ENCODE data around the gene SUN2.

SUN2 gene

DNA sequence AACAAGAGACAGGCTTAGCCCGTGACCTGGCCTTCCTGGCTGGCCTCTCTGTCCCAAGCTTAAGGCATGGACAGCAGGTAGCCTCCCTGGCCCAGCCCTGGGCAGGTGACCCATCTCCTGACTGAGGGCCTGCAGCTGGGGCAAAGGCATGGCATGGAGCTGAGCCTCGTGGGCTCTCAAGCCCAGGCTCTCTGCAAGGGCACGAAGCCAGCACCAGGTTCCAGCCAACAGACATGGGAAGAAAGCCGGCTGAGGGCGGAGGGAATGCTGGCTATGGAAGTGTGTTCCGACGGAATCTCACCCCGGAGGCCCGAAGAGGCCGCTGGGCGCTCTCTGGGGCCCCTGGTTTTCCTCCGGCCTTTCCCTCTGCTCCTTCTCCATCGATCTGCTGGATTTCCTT is 25.2 kb upstream of the SUN2 start:
- no peak for DNase-seq (ENCODE audit: low read depth, low spot score)

DNA sequence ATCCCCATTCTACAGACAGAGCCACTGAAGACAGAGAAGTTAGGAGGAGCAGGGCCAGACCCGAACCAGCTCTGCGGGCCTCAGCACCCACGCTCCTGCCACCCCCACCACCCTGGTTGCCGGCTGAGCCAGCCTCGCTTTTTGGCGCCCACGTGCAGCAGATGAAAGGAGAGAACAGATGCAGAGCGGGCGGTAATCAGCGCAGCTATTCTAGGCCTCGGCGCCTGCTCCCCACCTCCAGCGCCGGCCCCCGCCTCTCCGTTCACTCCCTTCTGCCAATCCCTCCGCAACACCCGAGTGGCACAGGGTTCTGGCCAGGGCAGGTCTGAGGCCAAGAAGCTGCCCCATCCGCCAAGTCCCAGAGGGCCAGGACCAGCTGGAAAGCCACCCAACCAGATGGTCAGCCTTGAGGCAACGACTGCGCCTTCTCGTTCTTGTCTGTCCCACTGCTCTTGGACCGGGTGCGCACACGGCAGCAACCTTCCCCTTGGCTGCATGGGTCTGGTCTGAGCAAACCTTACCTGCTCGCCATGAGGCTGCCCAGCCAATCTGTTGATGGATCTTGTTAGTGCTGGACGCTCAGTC is 21.4 kb upstream of the SUN2 start:
- DNase-seq (ENCODE audit: low read depth, low spot score), result no peak

DNA sequence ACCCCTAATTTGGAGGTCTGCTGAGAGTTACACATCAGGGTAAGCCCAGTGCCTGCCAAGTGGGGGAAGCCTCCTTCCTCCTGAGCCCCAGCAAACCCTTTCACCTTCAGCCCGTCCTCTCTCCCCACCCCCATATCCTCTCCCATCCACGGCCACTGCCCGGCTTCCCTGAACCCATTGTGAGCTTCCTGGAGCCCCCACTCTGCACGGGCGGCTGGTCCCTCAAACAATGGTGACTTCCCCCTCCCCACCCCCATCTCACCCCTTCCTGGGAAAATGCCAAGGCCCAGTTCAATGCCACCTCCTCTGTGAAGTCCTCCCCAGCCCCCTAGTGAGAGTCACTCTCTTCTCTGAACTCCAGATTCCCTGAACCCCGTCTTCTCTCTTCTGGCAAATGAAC is 20.3 kb upstream of the SUN2 start:
- DNase-seq (ENCODE audit: low read depth, low spot score), result no peak

DNA sequence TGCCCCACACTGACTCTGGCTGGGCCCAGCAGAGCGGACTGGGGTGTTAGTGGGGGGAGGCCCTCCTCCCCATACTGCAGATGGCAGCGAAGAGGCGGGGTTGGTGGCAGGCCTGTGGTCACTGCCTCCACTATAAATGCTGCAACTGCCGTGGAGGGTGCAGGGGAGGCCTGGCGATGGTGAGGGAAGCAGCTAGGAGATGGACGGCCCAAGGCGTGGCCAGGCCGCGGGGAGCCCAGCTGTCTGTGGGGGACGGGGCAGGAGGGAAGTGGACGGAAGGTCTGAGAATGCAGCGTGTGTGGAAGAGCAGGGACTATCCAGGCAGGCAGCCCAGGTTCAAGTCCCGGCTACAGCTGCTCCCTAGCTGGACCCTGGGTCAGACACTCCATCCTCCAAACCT is 19.9 kb upstream of the SUN2 start:
- DNase-seq (ENCODE audit: low read depth, low spot score), result no peak

DNA sequence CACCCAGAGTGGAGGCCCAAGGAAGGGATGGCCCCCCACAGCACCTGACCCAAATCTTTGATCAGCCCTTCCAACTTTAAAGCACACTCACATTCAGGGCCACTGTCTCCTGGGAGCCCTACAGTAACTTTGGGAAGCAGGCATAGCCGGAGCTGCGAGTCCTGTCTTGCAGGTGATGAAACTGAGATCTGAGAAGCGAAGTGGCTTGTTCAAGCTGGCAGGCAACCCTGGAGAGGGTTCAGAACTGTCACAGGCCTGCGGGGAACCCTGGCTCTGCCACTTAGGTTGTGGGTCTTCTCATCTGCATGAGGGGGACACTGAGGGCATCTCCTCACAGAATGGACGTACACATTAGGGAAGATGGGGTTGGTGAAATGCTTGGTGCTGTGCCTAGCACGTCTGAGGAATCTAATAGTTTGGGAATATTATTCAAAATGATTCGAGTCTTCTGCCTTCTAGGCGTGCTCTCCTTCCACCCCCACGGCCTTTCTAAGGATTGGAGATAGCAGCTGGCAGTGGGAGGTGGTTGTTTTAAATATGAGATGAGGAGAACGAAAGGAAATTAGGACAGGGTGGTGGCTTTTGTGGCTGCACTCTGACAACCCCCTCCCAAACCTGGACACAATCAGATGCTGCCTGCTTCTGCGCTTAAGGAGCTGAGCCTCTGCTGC is 18.8 kb upstream of the SUN2 start:
- no peak for DNase-seq (ENCODE audit: low read depth, low spot score)

DNA sequence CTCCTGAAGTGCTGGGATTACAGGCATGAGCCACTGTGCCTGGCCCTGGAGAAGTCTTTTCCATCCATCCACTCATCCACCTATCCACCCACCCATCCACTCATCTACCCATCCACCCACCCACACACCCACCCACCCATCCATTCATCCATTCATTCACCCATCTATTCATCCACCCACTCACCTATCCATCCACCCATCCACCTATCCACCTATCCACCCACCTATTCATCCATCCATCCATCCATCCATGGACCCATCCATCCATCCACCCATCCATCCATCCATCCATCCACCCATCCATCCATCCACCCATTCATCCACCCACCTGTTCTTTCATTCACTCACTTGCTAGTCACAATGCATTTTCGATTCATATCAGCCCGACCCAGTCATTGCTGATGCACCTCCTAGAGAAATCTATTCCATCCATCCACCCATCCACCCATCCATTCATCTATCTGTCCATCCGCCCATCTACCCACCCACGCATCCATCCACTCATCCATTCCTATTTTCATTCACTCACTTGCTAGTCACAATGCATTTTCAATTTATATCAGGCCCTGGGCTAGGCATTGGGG is 17.7 kb upstream of the SUN2 start:
- no peak for DNase-seq (ENCODE audit: low read depth, low spot score)

DNA sequence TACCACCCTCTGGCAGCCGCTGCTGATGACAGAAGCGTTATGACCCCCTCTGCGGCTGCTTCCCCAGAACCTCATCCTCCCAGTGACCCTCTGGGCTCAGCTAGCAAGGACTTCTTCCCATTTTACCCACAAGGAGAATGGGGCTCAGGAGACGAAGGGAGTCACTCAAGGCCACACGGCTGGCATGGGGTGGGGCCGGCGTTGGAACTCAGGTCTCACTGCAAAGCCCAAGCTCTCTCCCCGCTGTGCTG is 16.8 kb upstream of the SUN2 start:
- DNase-seq (ENCODE audit: low read depth, low spot score), result no peak

DNA sequence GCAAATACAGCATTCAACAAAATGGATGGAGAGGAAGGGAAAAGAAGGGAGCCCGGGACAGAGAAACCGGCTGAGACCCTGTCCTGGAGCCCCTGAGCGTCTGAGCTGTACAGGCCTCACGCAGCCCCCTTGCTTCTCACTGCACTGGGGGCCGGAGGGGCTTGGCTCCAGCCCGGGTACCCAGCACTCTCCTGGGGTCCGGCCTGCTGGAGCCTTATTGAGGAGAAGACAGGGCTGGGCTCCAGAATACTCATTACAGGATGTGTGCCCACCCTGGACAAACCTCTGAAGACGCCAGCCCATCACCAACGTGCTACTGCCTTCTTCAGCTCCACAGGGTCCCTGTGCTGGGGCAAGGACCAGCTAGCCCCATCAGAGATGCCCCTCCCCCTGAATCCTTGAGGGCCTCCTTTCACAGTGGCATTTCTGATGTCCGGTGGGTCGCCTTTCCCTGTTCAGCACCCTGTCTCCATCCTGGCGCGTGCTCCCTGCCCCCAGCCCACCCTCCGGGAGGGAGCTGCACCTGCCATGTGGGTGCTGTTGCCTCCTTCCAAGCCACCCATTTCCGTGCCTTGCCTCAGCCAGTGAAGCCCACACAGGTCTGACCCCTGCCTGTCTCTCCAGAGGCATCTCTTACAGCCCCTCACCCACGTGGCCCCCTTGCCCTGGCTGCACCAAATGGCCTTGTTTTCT is 14.6 kb upstream of the SUN2 start:
- no peak for DNase-seq (ENCODE audit: low read depth, low spot score)

DNA sequence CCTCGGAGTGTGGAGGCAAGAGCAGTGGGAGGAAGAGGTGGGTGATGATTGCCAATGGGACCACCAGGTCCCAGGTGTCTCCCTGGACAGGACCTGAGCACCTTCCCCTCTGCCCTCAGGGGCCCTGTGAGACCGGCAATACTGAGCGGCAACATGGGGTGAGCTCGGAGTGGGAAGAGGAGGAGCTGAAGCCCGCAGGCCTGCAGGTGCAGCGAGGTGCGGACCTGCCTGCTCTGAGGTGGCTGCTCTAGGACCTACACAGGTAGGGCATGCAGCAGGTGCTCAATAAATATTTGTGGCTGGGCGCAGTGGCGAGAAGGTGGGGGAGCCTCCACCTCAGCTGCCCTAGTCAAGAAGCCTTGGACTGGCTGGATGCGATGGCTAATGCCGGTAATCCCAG is 12.2 kb upstream of the SUN2 start:
- no peak for DNase-seq (ENCODE audit: low read depth, low spot score)

DNA sequence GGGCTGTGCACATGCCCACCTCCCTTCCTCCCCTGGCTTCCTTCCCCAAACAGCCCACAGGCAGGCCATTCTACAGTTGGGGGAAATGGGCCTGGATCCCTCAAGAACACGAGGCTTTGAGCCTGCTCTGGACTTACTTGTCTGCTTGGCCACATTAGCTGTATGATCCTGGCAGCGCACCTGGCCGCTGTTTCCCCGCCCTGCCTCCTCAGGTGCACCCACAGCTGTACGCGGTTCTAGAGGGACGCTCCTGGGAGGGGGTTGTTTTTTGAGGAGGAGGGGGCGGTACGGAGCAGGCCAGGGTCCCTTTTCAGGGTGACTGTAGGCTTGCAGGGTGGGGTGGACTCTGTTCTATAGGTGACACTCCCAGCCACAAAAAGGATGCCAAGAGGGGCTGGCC is 11.5 kb upstream of the SUN2 start:
- no peak for DNase-seq (ENCODE audit: low read depth, low spot score)

DNA sequence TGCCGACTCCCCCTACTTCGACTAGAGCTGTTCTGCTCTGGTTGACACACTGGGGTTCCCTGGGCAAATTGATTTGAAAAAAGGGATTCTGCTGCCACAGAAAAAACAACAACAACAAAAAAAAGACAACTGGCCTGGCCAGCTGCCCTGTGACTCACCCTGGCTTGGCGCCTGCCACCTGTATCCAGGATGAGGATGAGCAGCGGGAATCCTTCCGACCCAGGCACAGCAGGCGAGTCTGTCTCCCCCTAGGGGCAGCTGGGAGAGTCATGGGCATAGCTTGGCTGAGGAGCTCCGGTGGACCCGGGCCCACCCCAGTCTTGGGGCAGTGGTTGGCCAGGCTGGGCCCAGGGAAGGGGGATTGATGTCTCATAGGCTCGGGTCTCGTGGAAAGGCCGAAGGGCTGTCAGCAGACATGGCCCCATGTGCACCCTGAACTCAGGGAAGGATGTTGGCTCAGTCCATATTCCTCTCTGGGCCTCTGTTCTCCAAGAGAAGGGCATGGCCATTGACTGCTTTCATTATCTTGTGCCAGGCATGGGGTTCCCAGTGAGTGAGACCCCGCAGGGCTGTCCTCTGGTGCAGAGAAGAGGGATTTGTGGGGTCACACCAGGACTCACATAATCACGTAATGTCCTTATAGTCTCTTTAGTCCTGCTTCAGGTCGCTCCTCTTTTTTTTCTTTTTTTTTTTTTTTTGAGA is 10.4 kb upstream of the SUN2 start:
- peak; percentile 67 for DNase-seq (ENCODE audit: low read depth, low spot score)

DNA sequence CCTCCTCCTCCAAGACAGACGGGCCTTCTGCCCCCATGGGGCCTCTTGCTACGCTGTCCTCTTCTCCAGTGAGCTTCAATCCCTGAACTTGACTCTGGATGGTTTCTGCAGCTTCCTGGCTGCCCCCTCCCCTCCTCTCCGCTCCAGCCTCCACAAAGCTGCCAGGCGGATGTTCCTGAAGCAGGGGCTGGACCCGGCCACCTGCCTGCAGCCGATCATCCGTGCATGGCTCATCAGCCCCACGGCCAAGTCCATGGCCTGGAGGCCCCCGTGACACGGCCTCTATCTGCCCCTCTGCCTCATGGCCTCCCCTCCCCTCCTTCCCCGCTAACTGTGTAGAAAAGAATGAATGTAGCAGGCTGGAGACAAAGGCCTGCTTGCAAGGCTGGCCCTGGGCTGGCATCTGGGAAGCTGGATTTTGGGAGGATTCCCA is 6.8 kb upstream of the SUN2 start:
- DNase-seq (ENCODE audit: low read depth, low spot score), result no peak

DNA sequence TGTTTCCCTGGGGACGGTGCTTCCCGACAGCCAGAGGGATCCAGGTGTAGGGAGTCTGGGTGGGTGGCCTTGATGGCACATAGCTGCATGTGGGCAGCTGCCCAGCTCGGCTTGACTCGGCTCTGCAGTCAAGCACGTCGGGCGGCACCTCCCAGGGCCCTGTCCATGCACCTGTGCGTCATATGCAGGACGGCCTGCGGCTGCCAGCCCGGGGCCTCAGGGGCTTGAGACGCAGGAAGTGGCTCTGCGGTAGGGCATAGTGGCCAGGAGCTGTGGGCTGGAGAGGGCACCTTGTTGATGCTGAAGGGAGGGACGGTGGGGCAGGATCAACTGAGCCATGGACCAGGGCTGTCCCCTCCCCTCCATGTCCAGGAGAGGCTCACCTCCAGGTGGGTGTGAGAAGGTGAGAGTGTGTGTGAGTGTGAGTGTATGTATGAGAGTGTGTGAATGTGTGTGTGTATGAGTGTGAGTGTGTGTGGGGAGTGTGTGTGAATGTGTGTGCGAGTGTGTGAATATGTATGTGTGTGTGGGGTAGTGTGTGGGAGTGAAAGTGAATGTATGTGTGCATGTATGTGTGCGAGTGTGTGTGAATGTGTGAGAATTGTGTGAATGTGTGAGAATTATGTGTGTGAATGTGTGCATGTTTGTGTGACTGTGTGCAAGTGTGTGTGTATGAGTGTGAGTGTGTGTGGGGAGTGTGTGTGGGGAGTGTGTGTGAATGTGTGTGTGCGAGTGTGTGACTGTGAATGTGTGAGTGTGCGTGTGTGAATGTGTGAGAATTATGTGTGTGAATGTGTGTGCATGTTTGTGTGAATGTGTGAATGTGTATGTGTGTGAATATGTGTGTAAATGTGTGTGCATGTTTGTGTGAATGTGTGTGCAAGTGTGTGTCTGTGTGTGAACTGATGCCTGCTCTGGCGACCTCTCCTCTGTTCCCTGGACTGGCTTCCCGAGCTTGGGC is 5.7 kb upstream of the SUN2 start:
- DNase-seq (ENCODE audit: low read depth, low spot score), result no peak

DNA sequence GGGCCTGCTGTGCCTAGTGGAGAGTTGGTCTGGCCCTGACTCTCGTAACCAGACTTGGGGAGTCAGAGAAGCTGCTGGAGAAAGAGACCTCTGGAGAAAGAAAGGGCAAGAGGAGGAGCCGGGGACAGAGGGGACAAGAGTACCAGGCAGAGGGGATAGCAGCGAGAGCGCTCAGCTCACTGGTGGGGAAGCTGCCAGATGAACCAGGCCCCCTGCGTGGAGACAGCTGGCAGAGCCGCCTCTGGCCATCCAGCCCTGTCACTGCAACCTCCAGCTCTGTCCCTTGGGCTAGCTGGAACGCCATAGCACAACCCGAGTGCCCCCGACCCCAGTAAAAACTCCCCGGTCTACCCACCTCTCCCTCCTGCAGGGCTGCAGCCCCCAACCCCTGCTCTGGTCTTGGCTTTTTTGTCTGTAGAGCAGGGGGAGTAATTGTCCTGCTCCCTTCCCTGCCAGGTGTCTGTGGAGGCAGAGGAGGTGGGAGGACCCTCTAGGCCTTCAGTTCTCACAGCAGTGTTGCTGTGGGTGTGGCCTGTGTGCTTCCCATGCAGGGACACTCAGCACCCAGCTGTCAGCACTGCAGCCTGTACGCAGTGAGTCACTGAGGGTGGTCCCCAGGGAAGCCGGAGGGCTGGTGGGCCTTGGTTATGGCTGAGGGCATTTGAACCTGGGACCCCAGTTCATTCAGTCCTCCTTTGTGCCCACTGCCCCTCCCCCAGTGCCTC is 4.8 kb upstream of the SUN2 start:
- no peak for DNase-seq (ENCODE audit: low read depth, low spot score)

DNA sequence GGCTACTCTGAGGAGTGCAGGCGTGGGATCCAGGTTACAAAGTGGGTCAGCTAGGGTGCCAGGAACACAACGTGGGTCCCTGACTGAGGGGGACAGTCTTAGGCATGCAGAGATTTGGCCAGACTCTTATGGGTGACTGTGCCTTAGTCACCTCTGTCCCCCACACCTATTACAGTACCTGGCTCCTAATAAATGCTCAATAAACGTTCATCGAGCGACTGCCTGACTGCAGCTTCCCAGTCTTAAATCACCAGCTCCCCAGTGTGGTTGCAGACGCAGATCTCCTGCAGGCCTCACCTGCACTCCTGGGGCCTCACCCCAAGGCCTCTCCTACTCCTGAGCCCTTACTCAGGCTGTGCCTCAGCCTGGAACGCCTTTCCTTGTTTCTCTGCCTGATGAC is 3.2 kb upstream of the SUN2 start:
- DNase-seq (ENCODE audit: low read depth, low spot score), result no peak

DNA sequence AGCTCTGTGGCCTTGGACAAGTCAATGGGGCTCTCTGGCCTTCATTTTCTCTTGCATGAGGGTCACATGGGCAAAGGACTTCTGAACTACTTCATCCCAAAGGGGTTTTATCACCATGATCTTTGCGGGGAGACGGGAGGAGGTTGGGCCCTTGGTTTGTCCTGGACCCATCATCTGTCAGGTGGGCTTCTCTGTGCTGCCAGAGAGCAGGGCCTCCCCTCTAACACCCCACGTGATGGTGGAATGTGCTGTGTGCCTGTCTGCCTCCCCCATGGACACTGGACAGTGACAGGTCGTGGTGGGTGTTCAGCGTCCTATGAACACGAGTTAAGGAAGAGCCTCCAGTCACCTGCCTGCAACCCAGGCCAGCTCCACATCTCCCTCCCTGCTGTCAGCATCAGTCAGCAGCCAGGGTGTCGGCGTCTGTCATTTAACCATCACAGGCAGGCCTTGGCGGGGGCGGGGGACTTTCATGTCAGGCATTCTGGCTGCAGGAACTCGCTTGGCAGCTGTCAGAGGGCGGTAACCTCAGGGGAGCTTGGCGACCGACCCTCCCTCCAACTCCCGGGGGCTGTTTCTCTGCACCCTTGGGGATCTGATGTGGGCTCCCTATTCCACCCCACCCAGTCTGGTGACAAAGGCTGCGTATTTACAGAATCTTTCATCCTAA is 2.6 kb upstream of the SUN2 start:
- DNase-seq (ENCODE audit: low read depth, low spot score), result no peak

DNA sequence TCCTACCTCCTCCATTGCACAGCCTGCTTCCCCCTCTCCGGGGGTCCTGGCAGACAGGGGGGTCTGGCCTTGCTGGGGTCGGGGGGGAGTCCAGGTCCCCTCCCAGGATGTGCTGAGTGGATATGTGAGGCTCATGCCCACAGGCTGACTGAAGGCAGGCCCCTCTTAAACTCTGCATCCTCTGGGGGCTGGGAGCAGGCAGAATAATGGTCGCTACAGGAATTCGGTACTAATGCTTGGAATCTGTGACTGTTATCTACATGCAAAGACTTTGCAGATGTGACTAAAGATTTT is 1.6 kb upstream of the SUN2 start:
- no peak for DNase-seq (ENCODE audit: low read depth, low spot score)

DNA sequence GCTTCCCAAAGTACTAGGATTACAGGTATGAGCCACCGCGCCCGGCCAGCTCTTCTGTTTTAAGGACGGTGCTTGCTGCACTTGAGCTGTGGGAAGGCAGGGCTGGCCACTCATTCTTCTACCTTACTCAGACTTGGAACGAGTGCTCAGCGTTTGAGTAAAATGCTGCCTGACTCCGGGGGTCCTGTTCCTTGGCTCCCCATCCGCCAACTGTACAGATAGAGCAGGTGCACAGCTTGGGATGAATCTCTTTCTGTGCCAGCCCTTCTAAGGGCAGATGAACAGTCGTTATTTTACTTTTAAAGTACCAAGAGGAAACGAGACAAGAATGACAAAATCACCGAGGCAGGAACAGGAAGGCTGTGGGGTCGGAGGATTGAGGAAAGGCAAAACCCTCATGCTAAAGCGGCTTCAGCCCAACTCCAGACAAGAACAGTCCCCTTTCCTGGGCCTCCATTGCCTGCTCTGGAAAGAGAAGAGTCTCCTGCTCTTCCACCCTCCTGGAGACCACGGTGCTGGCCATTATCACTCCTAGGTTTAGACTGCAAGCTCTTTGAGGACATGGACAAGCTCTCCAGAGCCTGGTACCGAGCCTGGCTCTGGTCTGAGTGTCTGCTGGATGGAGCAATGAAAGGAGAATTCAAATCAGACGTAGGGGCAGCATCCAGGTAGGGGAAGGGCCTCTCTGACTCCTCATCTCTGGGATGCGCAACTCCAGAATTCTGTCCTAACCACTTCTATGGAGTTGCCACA is 1.1 kb upstream of the SUN2 start:
- DNase-seq (ENCODE audit: low read depth, low spot score), result no peak

DNA sequence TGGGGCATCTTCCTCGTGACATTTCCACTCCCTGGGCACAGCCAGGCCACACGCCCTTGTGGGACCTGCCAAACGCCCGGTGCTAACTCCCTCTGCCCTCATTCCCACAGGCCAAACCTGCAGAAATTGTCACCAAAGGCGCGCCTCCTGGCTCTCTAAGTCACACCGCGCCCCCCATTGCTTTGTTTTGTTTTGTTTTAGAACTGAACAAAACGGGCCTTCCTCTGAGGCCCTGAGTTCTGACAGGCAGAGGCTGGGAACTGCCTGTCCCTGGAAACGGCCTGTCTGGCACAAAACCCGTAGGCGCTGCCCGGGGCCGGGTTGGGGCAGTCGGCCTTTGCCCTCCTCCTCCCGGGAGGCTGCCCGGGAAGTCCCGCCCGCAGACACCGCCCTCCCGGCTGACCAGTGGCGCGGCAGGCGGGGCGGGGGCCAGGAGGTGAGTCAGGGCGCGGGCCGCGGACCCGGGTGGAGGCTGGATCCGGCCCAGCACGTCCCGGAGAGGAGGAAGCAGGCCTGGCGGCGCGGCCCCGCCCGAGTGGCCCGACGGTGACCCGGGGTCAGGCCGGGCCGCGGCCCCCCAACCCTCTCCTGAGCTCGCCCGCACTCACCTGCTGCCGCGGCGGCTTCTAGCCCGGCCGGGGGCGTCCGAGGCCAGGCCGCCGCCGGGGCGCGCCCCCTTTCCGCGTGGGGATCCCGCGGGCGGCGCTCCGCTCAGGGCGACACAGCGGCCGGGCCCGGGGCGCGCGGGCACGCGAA is 465 bp downstream of the SUN2 start:
- DNase-seq (ENCODE audit: low read depth, low spot score), result peak; percentile 86
